SK-N-SH treated with all-trans-retinoic acid at 6 μM for 48 hours (cell line): Measurements from ENCODE around the gene MMP25.

Experiments used
- ATAC-seq: fragments of 200-7000 bp; cut with Tn5 transposase; 3 replicates; pipeline ENCODE4 v1.9.1; 2020; ENCODE audit warnings: mild to moderate bottlenecking, moderate library complexity
- ARNTL ChIP-seq: fragments of 450-650 bp; formaldehyde crosslinking; IDR thresholded peaks from 2 replicates; pipeline ENCODE4 v1.5.0; 2020; ENCODE audit warnings: low read depth, mild to moderate bottlenecking, moderate library complexity, borderline replicate concordance
- BACH2 ChIP-seq: fragments of 250-450 bp; sonication (Bioruptor Pico); IDR thresholded peaks from 2 replicates; pipeline ENCODE4 v1.9.0; 2021; ENCODE audit warnings: mild to moderate bottlenecking, borderline replicate concordance
- CREB5 ChIP-seq: fragments of 250-450 bp; sonication (Bioruptor Pico); IDR thresholded peaks from 2 replicates; pipeline ENCODE4 v1.5.1; 2020; ENCODE audit warnings: low read depth, mild to moderate bottlenecking, moderate library complexity
- CSDC2 ChIP-seq: fragments of 250-450 bp; sonication (Bioruptor Pico); IDR thresholded peaks from 2 replicates; pipeline ENCODE4 v1.5.0; 2020; ENCODE audit warnings: mild to moderate bottlenecking, moderate library complexity
- CSRNP3 ChIP-seq: fragments of 250-450 bp; sonication (Bioruptor Pico); IDR thresholded peaks from 2 replicates; pipeline ENCODE4 v1.5.1; 2021; ENCODE audit warnings: mild to moderate bottlenecking, moderate library complexity
- ESRRG ChIP-seq: fragments of 250-450 bp; sonication (Bioruptor Pico); IDR thresholded peaks from 2 replicates; pipeline ENCODE4 v1.6.1; 2021; ENCODE audit warnings: mild to moderate bottlenecking
- GLIS3 ChIP-seq: fragments of 250-450 bp; sonication (Bioruptor Pico); IDR thresholded peaks from 2 replicates; pipeline ENCODE4 v1.5.0; 2020; ENCODE audit warnings: mild to moderate bottlenecking, moderate library complexity
- ISL1 ChIP-seq: fragments of 250-450 bp; sonication (Bioruptor Pico); IDR thresholded peaks from 2 replicates; pipeline ENCODE4 v2.1.2; 2022; ENCODE audit warnings: mild to moderate bottlenecking, moderate library complexity
- PATZ1 ChIP-seq: fragments of 250-450 bp; sonication (Bioruptor Pico); IDR thresholded peaks from 2 replicates; pipeline ENCODE4 v1.8.0; 2020; ENCODE audit warnings: mild to moderate bottlenecking, moderate library complexity, borderline replicate concordance
- PPARA ChIP-seq: fragments of 250-450 bp; sonication (Bioruptor Pico); IDR thresholded peaks from 2 replicates; pipeline ENCODE4 v1.5.0; 2020; ENCODE audit warnings: mild to moderate bottlenecking, borderline replicate concordance
- RARB ChIP-seq: fragments of 250-450 bp; sonication (Bioruptor Pico); IDR thresholded peaks from 2 replicates; pipeline ENCODE4 v1.8.0; 2021; ENCODE audit warnings: mild to moderate bottlenecking, moderate library complexity
- SNAI2 ChIP-seq: fragments of 250-450 bp; sonication (Bioruptor Pico); IDR thresholded peaks from 2 replicates; pipeline ENCODE4 v1.5.0; 2020; ENCODE audit warnings: mild to moderate bottlenecking, moderate library complexity
- TCF4 ChIP-seq: fragments of 250-450 bp; sonication (Bioruptor Pico); IDR thresholded peaks from 2 replicates; pipeline ENCODE4 v1.8.0; 2021; ENCODE audit warnings: mild to moderate bottlenecking, moderate library complexity, borderline replicate concordance
- TOX ChIP-seq: fragments of 250-450 bp; sonication (Bioruptor Pico); IDR thresholded peaks from 2 replicates; pipeline ENCODE4 v1.8.0; 2021; ENCODE audit warnings: mild to moderate bottlenecking, moderate library complexity, borderline replicate concordance
- TSHZ2 ChIP-seq: fragments of 250-450 bp; sonication (Bioruptor Pico); IDR thresholded peaks from 2 replicates; pipeline ENCODE4 v1.5.0; 2020; ENCODE audit warnings: mild to moderate bottlenecking, moderate library complexity
- ZC3H10 ChIP-seq: fragments of 250-450 bp; sonication (Bioruptor Pico); IDR thresholded peaks from 2 replicates; pipeline ENCODE4 v1.5.1; 2021; ENCODE audit warnings: mild to moderate bottlenecking, moderate library complexity
- ZFP3 ChIP-seq: fragments of 250-450 bp; sonication (Bioruptor Pico); IDR thresholded peaks from 2 replicates; pipeline ENCODE4 v1.5.0; 2020; ENCODE audit warnings: mild to moderate bottlenecking, moderate library complexity
- ZFP30 ChIP-seq: fragments of 450-650 bp; formaldehyde crosslinking; IDR thresholded peaks from 2 replicates; pipeline ENCODE4 v1.5.0; 2022; ENCODE audit warnings: mild to moderate bottlenecking, moderate library complexity
- ZNF565 ChIP-seq: fragments of 450-650 bp; formaldehyde crosslinking; conservative IDR thresholded peaks from 2 replicates; pipeline ENCODE4 v1.5.0; 2020; ENCODE audit warnings: low read depth, mild to moderate bottlenecking, moderate library complexity
- ZNF70 ChIP-seq: fragments of 450-650 bp; formaldehyde crosslinking; IDR thresholded peaks from 2 replicates; pipeline ENCODE4 v1.5.0; 2020; ENCODE audit warnings: mild to moderate bottlenecking, moderate library complexity
- ZNF8 ChIP-seq: fragments of 450-650 bp; formaldehyde crosslinking; IDR thresholded peaks from 2 replicates; pipeline ENCODE4 v1.5.0; 2020; ENCODE audit warnings: mild to moderate bottlenecking, moderate library complexity
- TF ChIP-seq, protein P1 (sequence below): fragments of 250-450 bp; sonication (Bioruptor Pico); IDR thresholded peaks from 2 replicates; pipeline ENCODE4 v1.8.0; 2021; ENCODE audit warnings: low read depth, mild to moderate bottlenecking, moderate library complexity, borderline replicate concordance

The MMP25 gene

GRCh38 chr16:3017794-3018506 lies 28.4 kb upstream of the MMP25 start, which contains the start of gene CLDN6:
Gene CLDN6, minus strand, starts transcription at chr16:3018183. Its CDS starts 2,162 bp downstream, at chr16:3016021.
- no peak for ATAC-seq
- TF ChIP-seq ZNF70 (CRISPR knock-in tag) (no peak), PPARA (CRISPR knock-in tag) (no peak), ZC3H10 (no peak), ZNF565 (CRISPR knock-in tag) (no peak), ARNTL (CRISPR knock-in tag) (no peak), TCF4 (CRISPR knock-in tag) (no peak), SNAI2 (no peak), ZFP3 (CRISPR knock-in tag) (no peak), BACH2 (CRISPR knock-in tag) (no peak), ESRRG (no peak), TOX (CRISPR knock-in tag) (no peak), ISL1 (CRISPR knock-in tag) (no peak), RARB (CRISPR knock-in tag) (no peak), ZNF8 (CRISPR knock-in tag) (no peak), PATZ1 (CRISPR knock-in tag) (no peak), CSDC2 (CRISPR knock-in tag) (no peak)
- TF ChIP-seq, protein P1, sequence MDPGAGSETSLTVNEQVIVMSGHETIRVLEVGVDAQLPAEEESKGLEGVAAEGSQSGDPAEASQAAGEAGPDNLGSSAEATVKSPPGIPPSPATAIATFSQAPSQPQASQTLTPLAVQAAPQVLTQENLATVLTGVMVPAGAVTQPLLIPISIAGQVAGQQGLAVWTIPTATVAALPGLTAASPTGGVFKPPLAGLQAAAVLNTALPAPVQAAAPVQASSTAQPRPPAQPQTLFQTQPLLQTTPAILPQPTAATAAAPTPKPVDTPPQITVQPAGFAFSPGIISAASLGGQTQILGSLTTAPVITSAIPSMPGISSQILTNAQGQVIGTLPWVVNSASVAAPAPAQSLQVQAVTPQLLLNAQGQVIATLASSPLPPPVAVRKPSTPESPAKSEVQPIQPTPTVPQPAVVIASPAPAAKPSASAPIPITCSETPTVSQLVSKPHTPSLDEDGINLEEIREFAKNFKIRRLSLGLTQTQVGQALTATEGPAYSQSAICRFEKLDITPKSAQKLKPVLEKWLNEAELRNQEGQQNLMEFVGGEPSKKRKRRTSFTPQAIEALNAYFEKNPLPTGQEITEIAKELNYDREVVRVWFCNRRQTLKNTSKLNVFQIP (CRISPR knock-in tag) = no peak

GRCh38 chr16:3019594-3020246 lies 26.6 kb upstream of the MMP25 start:
- ATAC-seq = no peak
- TF ChIP-seq ZFP30 (CRISPR knock-in tag) (no peak), ESRRG (no peak), TSHZ2 (no peak), CREB5 (no peak), ISL1 (CRISPR knock-in tag) (no peak), GLIS3 (CRISPR knock-in tag) (no peak), ZNF70 (CRISPR knock-in tag) (no peak), CSRNP3 (CRISPR knock-in tag) (no peak), ARNTL (CRISPR knock-in tag) (no peak), RARB (CRISPR knock-in tag) (no peak), ZFP3 (CRISPR knock-in tag) (no peak), ZNF565 (CRISPR knock-in tag) (no peak), PPARA (CRISPR knock-in tag) (no peak)
- TF ChIP-seq, protein P1 (CRISPR knock-in tag) = no peak
